PFSK-1 (cell line): ENCODE data around the gene CLIP4.

Experiments used
- FOXP2 ChIP-seq: optimal IDR thresholded peaks from 2 replicates; pipeline ENCODE3; 2011; ENCODE audit warnings: borderline replicate concordance, control low read depth, inconsistent platforms; ENCODE audit not compliant: insufficient read depth; ENCODE audit errors: extremely low read length, extremely low read depth
- POLR2AphosphoS5 ChIP-seq: IDR thresholded peaks from 2 replicates; pipeline ENCODE4 v1.6.1; 2012; ENCODE audit warnings: low read depth, mild to moderate bottlenecking, control low read depth, low read length, moderate library complexity
- REST ChIP-seq, 2 experiments: IDR thresholded peaks; 2 replicates each; pipeline versions ENCODE4 v1.6.1 to v1.8.0; 2011 to 2012; ENCODE audit warnings: low read depth in 2 of 2, low read length in 2 of 2, control low read depth in 1 of 2, inconsistent platforms in 1 of 2, mild to moderate bottlenecking in 1 of 2, moderate library complexity in 1 of 2; ENCODE audit not compliant: insufficient read depth in 1 of 2
- SIN3A ChIP-seq: IDR thresholded peaks from 2 replicates; pipeline ENCODE4 v1.6.1; 2012; ENCODE audit warnings: mild to moderate bottlenecking, low read length, moderate library complexity, borderline replicate concordance; ENCODE audit not compliant: insufficient read depth
- TAF1 ChIP-seq: IDR thresholded peaks from 2 replicates; pipeline ENCODE4 v1.6.1; 2012; ENCODE audit warnings: low read length, control low read depth, borderline replicate concordance; ENCODE audit not compliant: insufficient read depth

The CLIP4 gene

DNA sequence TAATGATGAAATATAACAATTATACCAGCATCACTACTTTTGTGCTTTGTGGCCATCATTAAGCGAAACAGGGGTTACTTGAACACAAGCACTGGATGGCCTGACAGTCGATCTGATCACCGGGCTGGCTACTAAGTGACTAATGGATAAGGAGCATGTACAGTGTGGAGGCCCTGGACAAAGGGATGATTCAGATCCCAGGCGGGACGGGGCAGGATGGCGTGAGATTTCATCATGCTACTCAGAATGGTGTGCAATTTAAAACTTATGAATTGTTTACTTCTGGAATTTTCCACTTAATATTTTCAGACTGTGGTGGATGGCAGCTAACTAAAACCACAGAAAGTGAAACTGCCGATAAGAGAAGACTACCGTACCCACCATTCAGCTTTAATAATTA, 7.0 kb upstream of the CLIP4 start:
- TF ChIP-seq FOXP2 (no peak), SIN3A (no peak), REST (IDR thresholded peaks at IDR 0.05; ENCODE audit: insufficient read depth in 1 of 2, low read depth in 2 of 2, low read length in 2 of 2) (no peak), TAF1 (no peak), POLR2AphosphoS5 (no peak)

DNA sequence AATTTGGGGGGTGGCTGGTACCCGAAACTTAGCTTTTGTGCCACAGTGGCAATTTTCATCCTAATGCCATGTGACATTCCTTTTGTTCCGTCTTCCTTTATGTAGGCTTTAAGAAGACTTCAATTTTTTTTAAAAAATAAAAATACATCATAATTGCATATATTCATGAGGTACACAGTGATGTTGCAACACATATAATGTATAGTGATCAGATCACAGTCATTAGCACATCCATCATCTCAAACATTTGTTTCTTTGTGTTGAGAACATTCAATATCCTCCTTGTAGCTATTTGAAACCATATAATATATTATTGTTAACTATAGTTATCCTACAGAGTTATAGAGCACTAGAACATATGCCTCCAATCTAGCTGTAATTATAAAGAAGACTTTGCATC, 6.0 kb upstream of the CLIP4 start:
- TF ChIP-seq FOXP2 (no peak), REST (IDR thresholded peaks at IDR 0.05; ENCODE audit: insufficient read depth in 1 of 2, low read depth in 2 of 2, low read length in 2 of 2) (no peak), SIN3A (no peak), POLR2AphosphoS5 (no peak), TAF1 (no peak)

DNA sequence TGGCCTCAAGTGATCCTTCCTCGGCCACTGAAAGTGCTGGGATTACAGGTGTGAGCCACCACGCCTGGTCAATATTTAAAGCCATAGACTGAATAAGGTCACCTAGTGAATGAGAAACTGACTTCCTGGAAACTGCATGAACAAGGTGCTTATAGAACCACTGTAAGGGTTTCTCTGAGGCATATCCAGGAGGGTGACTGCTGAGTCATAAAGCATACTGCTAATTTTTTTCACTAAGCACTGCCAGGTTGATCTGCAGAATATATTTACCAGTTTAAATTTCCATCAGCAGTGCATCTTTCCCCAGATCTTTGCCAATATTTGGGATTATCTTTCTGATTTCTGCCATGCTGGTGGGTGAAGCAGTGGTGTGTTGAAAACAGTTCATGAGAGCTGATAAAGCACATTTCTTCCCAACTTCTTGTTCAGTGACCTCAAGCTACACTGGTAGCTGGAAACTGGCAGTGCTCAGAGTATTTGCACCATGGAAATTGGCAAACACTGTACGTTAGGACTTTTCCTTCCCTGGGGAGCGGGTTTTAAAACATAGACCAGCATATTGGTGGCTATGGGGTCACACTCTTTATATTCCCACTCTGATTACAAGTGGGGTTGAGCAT, 4.2 kb upstream of the CLIP4 start:
- TF ChIP-seq POLR2AphosphoS5 (no peak), TAF1 (no peak), SIN3A (no peak), REST (IDR thresholded peaks at IDR 0.05; ENCODE audit: insufficient read depth in 1 of 2, low read depth in 2 of 2, low read length in 2 of 2) (no peak), FOXP2 (no peak)

GRCh38 chr2:29112379-29112778, 2.8 kb upstream of the CLIP4 start:
- TF ChIP-seq SIN3A: no peak
- TF ChIP-seq POLR2AphosphoS5: no peak
- no peak for TF ChIP-seq TAF1
- no peak for TF ChIP-seq REST (IDR thresholded peaks at IDR 0.05; ENCODE audit: insufficient read depth in 1 of 2, low read depth in 2 of 2, low read length in 2 of 2)
- no peak for TF ChIP-seq FOXP2
